Measurements from ENCODE around the gene TNNC1.

DNA sequence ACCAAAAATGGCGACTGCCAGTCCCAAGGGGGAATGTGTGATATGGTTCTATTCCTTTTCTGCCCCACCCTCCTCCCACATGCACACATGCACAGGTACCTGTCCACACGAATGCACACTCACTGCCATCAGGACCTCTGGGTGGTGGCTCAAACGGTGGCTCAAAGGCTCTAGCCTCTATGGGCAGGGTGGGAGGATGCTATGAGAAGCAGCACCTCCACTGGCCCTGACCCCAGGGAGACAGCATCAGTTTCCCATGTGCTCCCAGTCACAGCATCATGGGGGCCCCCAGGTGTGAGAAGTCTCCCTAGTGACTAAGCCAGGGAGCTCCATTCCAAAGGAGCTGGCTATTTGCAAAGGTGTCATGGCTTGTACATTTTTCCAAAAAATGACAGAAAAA lies 24.8 kb downstream of the TNNC1 start:
- TF ChIP-seq, protein P1, sequence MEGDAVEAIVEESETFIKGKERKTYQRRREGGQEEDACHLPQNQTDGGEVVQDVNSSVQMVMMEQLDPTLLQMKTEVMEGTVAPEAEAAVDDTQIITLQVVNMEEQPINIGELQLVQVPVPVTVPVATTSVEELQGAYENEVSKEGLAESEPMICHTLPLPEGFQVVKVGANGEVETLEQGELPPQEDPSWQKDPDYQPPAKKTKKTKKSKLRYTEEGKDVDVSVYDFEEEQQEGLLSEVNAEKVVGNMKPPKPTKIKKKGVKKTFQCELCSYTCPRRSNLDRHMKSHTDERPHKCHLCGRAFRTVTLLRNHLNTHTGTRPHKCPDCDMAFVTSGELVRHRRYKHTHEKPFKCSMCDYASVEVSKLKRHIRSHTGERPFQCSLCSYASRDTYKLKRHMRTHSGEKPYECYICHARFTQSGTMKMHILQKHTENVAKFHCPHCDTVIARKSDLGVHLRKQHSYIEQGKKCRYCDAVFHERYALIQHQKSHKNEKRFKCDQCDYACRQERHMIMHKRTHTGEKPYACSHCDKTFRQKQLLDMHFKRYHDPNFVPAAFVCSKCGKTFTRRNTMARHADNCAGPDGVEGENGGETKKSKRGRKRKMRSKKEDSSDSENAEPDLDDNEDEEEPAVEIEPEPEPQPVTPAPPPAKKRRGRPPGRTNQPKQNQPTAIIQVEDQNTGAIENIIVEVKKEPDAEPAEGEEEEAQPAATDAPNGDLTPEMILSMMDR (IDR thresholded peaks at IDR 0.05) = no peak
- TF ChIP-seq POLR2A (IDR thresholded peaks at IDR 0.05) = no peak

Data from uterus (tissue), 2 donors.